Nephron (organoid): ENCODE results near the gene CYREN.
"Not testable (repeated sequence)": the region's sequence is repeated elsewhere in the genome, so short reads cannot be mapped to it uniquely, and the experiment has no call there.

ENCODE experiments used
- H3K27ac Mint-ChIP-seq, 3 experiments: 2 replicates each; pipeline ENCODE4 v1.8.0; 2020; ENCODE audit warnings: mixed read lengths in 3 of 3, mild to moderate bottlenecking in 2 of 3, moderate library complexity in 1 of 3
- H3K27me3 Mint-ChIP-seq: 2 replicates; pipeline ENCODE4 v1.8.0; 2021; ENCODE audit warnings: low read depth, mild to moderate bottlenecking, moderate library complexity, mixed read lengths
- H3K36me3 Mint-ChIP-seq: 2 replicates; pipeline ENCODE4 v1.8.0; 2020; ENCODE audit warnings: low read depth, mixed read lengths
- H3K4me1 Mint-ChIP-seq: 2 replicates; pipeline ENCODE4 v1.8.0; 2020; ENCODE audit warnings: mixed read lengths
- H3K4me3 Mint-ChIP-seq, 3 experiments: 2 replicates each; pipeline ENCODE4 v1.8.0; 2020; ENCODE audit warnings: mild to moderate bottlenecking in 3 of 3, mixed read lengths in 3 of 3, moderate library complexity in 2 of 3
- H3K9me3 Mint-ChIP-seq: 2 replicates; pipeline ENCODE4 v1.8.0; 2020; ENCODE audit warnings: mixed read lengths
- TF ChIP-seq, protein P1 (sequence below), 3 experiments: fragments of 200-600 bp; sonication (generic); IDR thresholded peaks; one replicate each; pipeline ENCODE4 v1.5.0; 2021; ENCODE audit warnings: antibody characterized with exemption in 3 of 3; ENCODE audit not compliant: unreplicated experiment in 3 of 3

CYREN gene

DNA sequence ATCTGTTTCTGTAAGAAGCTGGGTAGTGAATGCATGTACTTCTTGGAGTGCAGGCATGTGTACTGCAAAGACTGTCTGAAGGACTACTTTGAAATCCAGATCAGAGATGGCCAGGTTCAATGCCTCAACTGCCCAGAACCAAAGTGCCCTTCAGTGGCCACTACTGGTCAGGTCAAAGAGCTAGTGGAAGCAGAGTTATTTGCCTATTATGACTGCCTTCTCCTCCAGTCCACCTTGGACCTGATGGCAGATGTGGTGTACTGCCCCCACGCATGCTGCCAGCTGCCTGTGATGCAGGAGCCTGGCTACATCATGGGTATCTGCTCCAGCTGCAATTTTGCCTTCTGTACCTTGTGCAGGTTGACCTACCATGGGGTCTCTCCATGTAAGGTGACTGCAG lies 41.6 kb downstream of the CYREN start:
- Mint-ChIP-seq H3K27ac (no peak overlapping the region), H3K9me3 (peaks cover 14% of the 10 kb centered on the region), H3K36me3 (peaks cover 4% of the 10 kb centered on the region), H3K4me3 (no peak overlapping the region), H3K4me1 (no peaks in the 10 kb centered on the region), H3K27me3 (no peaks in the 10 kb centered on the region)
- TF ChIP-seq, protein P1, sequence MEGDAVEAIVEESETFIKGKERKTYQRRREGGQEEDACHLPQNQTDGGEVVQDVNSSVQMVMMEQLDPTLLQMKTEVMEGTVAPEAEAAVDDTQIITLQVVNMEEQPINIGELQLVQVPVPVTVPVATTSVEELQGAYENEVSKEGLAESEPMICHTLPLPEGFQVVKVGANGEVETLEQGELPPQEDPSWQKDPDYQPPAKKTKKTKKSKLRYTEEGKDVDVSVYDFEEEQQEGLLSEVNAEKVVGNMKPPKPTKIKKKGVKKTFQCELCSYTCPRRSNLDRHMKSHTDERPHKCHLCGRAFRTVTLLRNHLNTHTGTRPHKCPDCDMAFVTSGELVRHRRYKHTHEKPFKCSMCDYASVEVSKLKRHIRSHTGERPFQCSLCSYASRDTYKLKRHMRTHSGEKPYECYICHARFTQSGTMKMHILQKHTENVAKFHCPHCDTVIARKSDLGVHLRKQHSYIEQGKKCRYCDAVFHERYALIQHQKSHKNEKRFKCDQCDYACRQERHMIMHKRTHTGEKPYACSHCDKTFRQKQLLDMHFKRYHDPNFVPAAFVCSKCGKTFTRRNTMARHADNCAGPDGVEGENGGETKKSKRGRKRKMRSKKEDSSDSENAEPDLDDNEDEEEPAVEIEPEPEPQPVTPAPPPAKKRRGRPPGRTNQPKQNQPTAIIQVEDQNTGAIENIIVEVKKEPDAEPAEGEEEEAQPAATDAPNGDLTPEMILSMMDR (IDR thresholded peaks at IDR 0.05; ENCODE audit: unreplicated experiment in 3 of 3), result no peak

DNA sequence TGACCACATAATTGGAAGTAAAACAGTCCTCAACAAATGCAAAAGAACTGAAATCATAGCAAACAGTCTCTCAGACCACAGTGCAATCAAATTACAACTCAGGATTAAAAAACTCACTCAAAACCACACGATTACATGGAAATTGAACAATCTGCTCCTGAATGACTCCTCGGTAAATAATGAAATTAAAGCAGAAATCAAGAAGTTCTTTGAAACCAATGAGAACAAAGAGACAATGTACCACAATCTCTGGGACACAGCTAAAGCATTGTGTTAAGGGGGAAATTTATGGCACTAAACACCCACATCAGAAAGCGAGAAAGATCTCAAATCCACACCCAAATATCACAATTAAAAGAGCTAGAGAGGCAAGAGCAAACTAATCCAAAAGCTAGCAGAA lies 45.9 kb downstream of the CYREN start:
- H3K9me3 Mint-ChIP-seq, result peaks cover 33% of the 10 kb centered on the region
- not testable (repeated sequence) for H3K27ac Mint-ChIP-seq, H3K4me3 Mint-ChIP-seq, H3K27me3 Mint-ChIP-seq, H3K36me3 Mint-ChIP-seq, H3K4me1 Mint-ChIP-seq

DNA sequence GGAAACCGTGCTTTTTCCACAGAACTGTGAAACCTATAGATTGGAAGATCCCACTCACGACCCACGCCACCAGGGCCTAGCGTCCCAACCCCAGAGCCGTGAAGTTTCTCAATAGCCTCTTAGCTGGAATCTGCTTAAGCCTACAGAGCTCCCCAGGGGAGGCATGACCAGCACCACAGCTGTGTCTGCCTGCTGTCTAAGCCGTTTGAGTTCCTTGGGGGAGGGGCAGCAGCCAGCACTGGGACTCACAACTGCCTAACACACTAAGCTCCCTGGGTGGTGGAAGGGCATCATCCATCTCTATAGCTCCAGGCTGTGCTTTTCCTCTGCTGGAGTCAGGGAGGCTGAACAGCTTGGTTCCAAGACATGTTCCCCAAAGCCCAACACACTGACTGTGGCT lies 48.6 kb downstream of the CYREN start:
- TF ChIP-seq, protein P1 (IDR thresholded peaks at IDR 0.05; ENCODE audit: unreplicated experiment in 3 of 3), result no peak
- H3K9me3 Mint-ChIP-seq, result peaks cover 41% of the 10 kb centered on the region
- peaks cover 18% of the 10 kb centered on the region for H3K36me3 Mint-ChIP-seq
- no peaks in the 10 kb centered on the region for H3K27me3 Mint-ChIP-seq
- H3K27ac Mint-ChIP-seq, result no peak overlapping the region
- no peaks in the 10 kb centered on the region for H3K4me1 Mint-ChIP-seq
- no peak overlapping the region for H3K4me3 Mint-ChIP-seq

DNA sequence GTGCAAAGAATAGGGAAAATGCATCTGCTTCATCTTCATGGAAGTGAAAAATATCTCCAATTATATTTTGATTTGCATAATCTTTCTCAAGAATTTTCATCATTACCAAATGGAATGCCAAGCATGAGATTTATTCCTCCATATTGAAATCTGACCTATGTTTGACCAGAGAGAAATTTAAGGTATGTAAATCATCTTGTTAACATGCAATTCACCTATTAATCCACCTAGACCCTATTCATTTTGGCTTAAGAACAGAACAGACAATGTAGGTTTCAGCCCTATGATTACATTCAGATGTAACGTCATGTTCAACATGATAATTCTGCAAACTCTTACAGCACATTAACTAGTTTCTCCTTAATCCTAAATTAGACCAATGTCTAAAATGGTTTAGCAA lies 53.4 kb downstream of the CYREN start:
- Mint-ChIP-seq H3K27ac (no peak overlapping the region), H3K36me3 (peaks cover 18% of the 10 kb centered on the region), H3K4me3 (no peak overlapping the region)

More for the DNA sequence above, 53.4 kb downstream of the CYREN start:
- Mint-ChIP-seq H3K9me3 (peaks cover 22% of the 10 kb centered on the region), H3K4me1 (no peaks in the 10 kb centered on the region), H3K27me3 (no peaks in the 10 kb centered on the region)
- TF ChIP-seq, protein P1 (IDR thresholded peaks at IDR 0.05; ENCODE audit: unreplicated experiment in 3 of 3), result no peak
